ENCODE measurements around the gene PHACTR3. TPM values are rescaled to one million over a fixed set of nuclear protein-coding genes. Genes with fewer than 3 reads are reported as not detected.
"Not testable (repeated sequence)": the region's sequence is repeated elsewhere in the genome, so short reads cannot be mapped to it uniquely, and the experiment has no call there.

The PHACTR3 gene
- total RNA-seq, 1 donor from 2014 or later: 1.8 TPM

DNA sequence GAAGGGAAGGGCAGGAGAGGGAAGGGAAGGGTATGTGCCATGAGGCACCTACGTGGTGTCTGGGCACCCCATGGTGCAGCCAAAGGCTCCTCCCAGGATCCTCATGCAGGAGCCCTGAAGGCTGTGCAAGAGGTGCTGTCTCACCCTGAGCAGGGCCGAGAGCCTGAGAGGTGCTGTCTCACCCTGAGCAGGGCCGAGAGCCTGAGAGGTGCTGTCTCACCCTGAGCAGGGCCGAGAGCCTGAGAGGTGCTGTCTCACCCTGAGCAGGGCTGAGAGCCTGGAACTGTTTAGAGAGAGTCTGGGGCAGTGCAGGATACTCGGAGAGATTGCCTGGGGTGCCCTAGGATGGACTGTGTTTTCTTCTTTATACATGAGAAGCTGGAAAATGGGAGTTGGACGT lies 14.2 kb downstream of the PHACTR3 start:
- DNase-seq (ENCODE audit: low spot score): not testable (repeated sequence)

- no peak for DNase-seq (ENCODE audit: low spot score)
Measured at GRCh38 chr20:59620860-59621505, 16.6 kb downstream of the PHACTR3 start.

DNA sequence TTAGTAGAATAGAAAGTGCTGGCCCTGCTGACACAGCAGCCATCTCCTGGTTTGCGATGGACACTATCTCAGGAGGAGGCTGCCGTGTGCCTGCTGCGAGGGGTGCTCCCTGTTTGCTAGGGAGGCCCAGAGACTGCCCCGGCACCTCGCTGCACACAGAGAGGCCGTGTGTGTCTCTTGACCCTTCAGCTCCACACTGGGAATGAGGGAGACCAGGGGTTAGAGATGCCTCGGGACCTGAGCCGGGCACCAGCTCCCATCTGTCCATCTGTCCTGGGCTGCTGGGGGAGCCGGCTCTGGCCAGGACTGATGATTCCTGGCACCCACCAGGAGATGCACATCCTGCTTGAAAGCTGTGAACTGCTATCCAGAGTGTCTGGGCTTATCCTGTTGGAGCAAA lies 18.2 kb downstream of the PHACTR3 start:
- no peak for DNase-seq (ENCODE audit: low spot score)

GRCh38 chr20:59623133-59623532 lies 18.8 kb downstream of the PHACTR3 start:
- no peak for DNase-seq (ENCODE audit: low spot score)

GRCh38 chr20:59623583-59623982 lies 19.2 kb downstream of the PHACTR3 start:
- no peak for DNase-seq (ENCODE audit: low spot score)

- no peak for DNase-seq (ENCODE audit: low spot score)
Measured at GRCh38 chr20:59624401-59624800, 20.1 kb downstream of the PHACTR3 start.

DNA sequence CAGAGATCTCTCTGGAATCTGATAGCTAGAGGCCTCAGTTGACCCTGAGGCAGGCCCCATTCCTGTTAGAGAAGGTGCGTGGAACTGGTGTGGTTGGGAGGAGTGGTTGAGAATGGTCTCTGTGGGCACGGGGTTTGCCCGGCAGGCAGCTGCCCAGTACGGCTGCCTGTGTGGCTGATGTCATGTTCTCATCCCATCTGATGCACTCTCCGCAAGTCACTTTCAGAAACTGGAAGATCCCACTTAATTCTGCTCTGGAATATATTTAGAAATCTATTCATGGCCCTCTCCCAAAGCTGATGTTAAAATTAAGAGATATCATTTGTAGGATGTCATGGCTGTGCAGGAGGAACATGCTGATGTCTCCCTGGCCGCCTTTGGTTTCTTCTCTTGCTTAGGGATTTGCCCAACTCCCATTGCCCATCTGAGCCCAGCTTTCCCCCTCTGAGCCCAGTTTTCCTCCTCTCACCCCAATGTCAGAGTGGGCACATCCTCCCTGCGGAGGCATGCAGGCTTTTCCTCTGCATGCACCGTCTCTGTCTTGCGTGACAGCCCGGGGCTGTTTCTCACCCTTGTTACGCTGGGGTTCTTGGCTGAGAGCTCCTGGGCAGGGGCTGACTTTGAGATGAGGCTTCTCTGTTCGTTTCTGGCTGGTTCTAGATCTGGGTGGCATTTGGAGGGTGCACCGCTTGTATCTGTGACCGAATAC lies 21.0 kb downstream of the PHACTR3 start:
- DNase-seq (ENCODE audit: low spot score): no peak

DNA sequence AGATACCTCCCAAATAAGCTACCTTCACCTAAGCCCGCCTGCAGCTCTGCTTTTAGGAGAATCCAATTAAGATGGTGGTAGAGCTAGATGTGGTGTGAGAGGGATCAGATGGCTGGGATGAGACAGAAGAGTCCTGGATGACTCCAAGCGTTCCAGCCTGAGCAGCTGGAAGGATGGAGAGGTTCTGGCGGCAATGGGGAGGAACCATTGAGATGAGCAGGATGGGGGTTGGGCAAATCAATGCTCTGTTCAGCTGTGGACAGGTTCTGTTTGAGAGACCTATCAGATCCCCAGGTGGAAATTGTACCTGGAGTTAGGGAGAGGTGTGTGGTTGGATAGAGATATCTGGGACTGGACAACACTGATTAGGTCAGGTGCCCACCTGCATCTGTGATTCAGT lies 23.0 kb downstream of the PHACTR3 start:
- no peak for DNase-seq (ENCODE audit: low spot score)

DNA sequence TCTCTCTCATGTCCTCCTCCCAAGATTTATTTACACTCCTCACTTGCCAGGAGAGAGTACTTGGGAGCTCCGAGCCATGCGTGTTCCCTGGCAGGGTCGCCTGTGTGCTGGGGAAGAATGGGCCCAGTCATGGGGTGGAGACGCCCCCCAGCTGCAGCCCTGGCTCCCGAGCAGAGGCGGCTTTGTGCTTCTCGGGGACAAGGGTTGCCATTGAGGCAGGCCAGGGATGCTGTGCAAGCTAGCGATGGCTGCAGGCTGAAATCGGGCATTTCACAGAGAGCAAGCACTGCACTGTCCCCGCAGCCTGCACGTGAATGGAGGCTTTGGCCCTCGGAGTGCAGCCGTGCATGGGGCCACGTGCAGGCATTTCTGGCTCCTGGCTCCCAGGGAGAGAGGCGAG lies 23.8 kb downstream of the PHACTR3 start:
- no peak for DNase-seq (ENCODE audit: low spot score)

- peak; percentile 69 for DNase-seq (ENCODE audit: low spot score)
Measured at GRCh38 chr20:59629141-59630045, 25.1 kb downstream of the PHACTR3 start.

- peak; percentile 73 for DNase-seq (ENCODE audit: low spot score)
Measured at GRCh38 chr20:59630526-59630925, 26.2 kb downstream of the PHACTR3 start.

GRCh38 chr20:59631751-59632540 lies 27.6 kb downstream of the PHACTR3 start:
- peak; percentile 75 for DNase-seq (ENCODE audit: low spot score)

DNA sequence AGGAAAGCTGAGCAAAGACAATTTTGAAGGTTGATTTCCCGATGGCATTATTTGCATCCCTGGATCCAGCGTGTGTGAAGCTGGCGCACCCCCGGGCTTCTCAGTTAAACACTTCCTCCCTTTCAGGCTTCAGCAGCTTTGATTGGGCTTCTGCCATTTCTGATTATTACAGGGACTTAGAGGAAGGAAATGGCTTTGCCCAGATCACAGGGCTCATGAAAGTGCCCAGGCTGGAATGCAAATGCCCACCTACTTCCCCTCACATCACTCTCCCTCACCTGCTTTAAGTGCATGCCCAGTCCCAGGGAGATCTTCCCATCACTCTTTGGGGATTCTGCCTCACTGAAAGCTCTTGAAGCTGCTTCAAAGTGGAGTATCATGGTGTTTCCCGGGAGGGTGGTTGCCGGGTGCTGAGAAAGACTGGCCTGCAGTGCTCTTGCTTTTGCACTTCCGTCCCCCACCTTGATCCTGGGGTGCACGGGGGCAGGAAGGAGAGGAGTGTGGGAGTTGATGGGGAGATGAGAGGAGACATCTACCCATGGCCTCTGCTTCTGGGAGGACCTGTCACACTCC lies 28.3 kb downstream of the PHACTR3 start:
- DNase-seq (ENCODE audit: low spot score): peak; percentile 35

DNA sequence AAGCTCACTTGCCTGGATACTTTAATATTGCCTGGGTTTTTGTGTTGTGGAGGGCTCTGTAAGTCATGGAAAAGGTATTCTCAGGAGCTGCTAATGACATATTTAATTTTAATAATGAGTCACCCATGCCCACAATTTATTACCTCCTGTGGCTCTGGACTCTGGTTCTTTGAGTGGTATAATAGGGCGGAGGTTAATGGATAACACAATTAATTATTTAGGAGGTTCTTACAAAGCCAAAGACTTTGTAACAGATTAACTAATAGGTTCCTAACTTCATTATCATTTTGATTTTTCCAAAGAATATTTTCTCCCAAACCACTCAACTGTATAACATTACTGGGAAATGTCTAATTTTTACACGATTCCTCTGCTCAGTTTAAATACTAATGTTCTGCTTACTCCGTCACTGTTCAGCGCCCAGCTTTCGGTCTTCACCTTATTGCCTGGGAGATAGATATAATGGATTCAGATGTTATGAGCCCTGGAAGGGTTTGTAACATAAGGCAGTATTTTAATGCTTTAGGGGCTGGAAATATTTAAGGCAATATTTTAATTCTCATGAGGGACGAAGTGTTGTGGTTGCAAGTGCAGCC lies 29.4 kb downstream of the PHACTR3 start:
- no peak for DNase-seq (ENCODE audit: low spot score)

DNA sequence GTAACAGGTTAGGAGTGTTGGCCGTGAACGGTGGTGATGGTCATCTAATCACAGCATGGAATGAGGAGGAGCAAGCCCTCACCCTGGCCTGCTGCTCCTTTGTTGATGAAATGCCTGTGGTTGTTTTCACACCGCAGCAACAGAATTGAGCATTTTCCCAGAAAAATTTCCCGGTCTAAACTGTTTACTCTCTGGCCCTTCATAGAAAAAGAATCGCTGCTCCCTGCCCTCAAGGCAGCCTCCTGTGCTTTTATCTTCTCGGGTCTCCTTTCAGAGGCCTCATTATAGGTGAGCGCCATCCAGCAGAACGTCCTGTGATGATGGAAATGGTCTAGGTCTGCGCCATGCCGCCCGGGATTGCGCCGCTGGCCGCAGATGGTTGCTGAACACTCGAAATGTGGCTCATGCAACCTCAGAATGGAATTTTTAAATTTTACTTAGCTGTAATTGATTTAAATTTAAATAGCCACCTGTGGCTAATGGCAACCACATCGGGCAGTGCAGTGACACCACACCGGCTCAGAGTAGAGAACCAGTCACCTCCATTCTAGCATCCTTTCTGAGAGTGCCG lies 30.2 kb downstream of the PHACTR3 start:
- peak; percentile 76 for DNase-seq (ENCODE audit: low spot score)

DNA sequence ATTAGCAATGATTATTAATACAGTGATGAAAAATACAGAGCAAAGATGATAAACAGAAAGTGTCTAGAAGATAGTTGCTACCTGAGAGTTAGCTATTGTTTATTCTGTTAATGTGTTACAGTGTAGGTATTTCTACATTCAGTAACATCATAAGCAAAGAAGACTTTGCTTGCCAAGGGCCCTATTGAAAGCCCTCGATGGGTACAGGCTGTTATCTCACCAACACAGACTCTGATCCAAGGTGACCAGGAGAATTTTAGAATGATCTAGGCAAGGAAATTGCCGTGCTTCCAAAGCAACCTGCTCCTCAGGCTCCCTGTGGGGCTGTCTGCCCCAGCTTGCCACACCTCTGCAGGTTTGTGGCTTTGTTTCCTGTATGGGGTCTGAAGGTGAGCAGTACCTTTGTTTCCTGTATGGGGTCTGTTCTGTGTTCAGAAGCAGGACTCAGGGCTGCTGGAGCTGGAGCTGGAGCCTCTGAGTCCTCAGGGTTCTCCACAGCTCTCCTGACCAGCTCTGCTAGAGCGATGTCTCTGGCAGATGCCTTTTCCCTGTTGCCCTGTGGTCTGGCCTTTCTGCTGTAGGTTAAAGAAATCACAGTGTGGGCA lies 32.5 kb downstream of the PHACTR3 start:
- DNase-seq (ENCODE audit: low spot score): peak; percentile 53

DNA sequence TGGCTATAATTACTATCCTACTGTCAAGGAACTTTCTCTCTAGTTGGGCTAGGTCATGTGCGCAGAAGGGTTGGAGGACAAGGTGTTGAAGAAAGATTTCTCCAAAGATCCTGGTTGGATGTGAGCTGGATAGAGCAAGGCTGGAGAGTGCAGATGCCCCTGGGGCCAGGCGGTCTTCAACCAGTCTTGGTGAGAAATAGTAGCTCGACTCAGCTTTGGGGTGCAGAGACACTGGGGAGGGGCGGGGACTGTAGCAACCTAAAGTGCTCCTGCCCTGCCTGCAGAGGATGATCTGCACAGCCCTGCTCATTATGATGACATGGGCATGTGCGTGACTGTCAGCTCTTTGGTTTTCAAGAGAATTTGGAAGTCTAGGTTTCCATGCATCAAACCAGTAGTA lies 35.9 kb downstream of the PHACTR3 start:
- DNase-seq (ENCODE audit: low spot score): peak; percentile 72

DNA sequence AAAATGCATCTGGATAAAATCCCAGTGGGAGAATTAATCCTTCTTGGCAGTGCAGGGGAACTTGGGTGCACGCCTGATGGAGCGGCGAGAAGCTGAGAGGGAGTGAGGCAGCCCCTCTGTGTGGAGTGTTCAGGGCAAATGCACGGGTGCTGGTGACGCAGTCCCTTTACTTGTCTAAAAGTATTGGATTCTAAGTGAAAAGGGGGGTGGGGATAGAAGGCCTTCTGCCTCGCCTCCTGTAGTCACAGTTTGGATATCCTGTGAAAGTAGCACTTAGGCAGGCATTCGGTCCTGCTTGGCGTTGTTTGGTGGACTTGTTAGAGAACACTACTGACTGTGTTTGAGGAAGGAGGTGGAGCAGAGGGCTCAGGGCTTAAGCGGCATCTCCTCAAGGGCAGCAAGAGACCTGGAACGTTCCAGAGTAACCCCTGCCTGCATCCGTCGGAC lies 39.3 kb downstream of the PHACTR3 start:
- peak; percentile 64 for DNase-seq (ENCODE audit: low spot score)

- DNase-seq (ENCODE audit: low spot score): peak; percentile 53
Measured at GRCh38 chr20:59644371-59644939, 40.1 kb downstream of the PHACTR3 start.

Data from mesenteric fat pad (tissue), 1 donor.